Activated CD8-positive, alpha-beta memory T cell treated with anti-CD3 and anti-CD28 coated beads for 1 hour (primary cell): ENCODE measurements around the gene PHC1.

Experiments used
- DNase-seq, 2 donors: peaks; one replicate each; pipeline ENCODE4 v3.0.0-alpha.2; 2020; ENCODE audit warnings: low read depth in 1 of 2; ENCODE audit errors: extremely low read depth in 1 of 2

Gene PHC1

GRCh38 chr12:8949342-8950220, 35.3 kb downstream of the PHC1 start, which contains the start of gene M6PR:
Gene M6PR, minus strand, starts transcription at chr12:8949645. Its CDS starts 3,241 bp downstream, at chr12:8946404.
- peak; percentile 76 to 78 for DNase-seq

GRCh38 chr12:8950221-8950527, 35.9 kb downstream of the PHC1 start:
- DNase-seq, result no peak

- DNase-seq, result no peak
These were observed 36.6 kb downstream of the PHC1 start for GRCh38 chr12:8950702-8951478.

GRCh38 chr12:8951744-8952143, 37.4 kb downstream of the PHC1 start:
- no peak for DNase-seq

GRCh38 chr12:8953773-8954402, 39.6 kb downstream of the PHC1 start:
- no peak for DNase-seq

- DNase-seq, result no peak
These were observed 41.8 kb downstream of the PHC1 start for GRCh38 chr12:8956073-8956472.

- DNase-seq, result no peak
These were observed 42.5 kb downstream of the PHC1 start for GRCh38 chr12:8956772-8957171.

- no peak for DNase-seq
These were observed 43.3 kb downstream of the PHC1 start for GRCh38 chr12:8957561-8957960.

GRCh38 chr12:8958066-8958465, 43.8 kb downstream of the PHC1 start:
- no peak for DNase-seq

GRCh38 chr12:8960176-8960575, 45.9 kb downstream of the PHC1 start:
- no peak for DNase-seq

- DNase-seq, result no peak
These were observed 54.5 kb downstream of the PHC1 start for GRCh38 chr12:8968761-8969160.

GRCh38 chr12:8969861-8970411, 55.6 kb downstream of the PHC1 start:
- no peak for DNase-seq

GRCh38 chr12:8970432-8970831, 56.1 kb downstream of the PHC1 start:
- no peak for DNase-seq

- DNase-seq, result no peak
These were observed 65.8 kb downstream of the PHC1 start for GRCh38 chr12:8980137-8980536.

- no peak for DNase-seq
These were observed 71.0 kb downstream of the PHC1 start for GRCh38 chr12:8985213-8985754.

- DNase-seq, result no peak
These were observed 72.9 kb downstream of the PHC1 start for GRCh38 chr12:8987163-8987562.

GRCh38 chr12:8987685-8988084, 73.4 kb downstream of the PHC1 start:
- no peak for DNase-seq

GRCh38 chr12:8989413-8989812, 75.1 kb downstream of the PHC1 start, which contains the start of gene KLRG1:
Gene KLRG1, plus strand, starts transcription at chr12:8989546. Its CDS starts 90 bp downstream, at chr12:8989636.
- DNase-seq, result no peak
